GM12878 (cell line): ENCODE data around the gene RAB23. TPM values are rescaled to one million over a fixed set of nuclear protein-coding genes. Genes with fewer than 3 reads are reported as not detected.

Experiments used
- ATAC-seq: fragments of 200-7000 bp; cut with Tn5 transposase; 3 replicates; pipeline ENCODE4 v1.9.1; 2020; ENCODE audit warnings: mild to moderate bottlenecking, moderate library complexity
- BruUV-seq: library from RNA; stranded (reverse); fragments of 400-500 nt; replicated peaks from 2 replicates; lab custom pipeline; 2021; lab: Mats Ljungman, UMichigan
- CTCF ChIA-PET: fragments of 300-600 bp; sonication (Branson Sonifier 250); formaldehyde crosslinking; extraction: SDS; loops from one replicate; lab custom pipeline; 2021; ENCODE audit warnings: inconsistent platforms; lab: Yijun Ruan, JAX
- POLR2A ChIA-PET: fragments of 350-600 bp; formaldehyde crosslinking; extraction: SDS; loops from one replicate; lab custom pipeline; 2021; ENCODE audit warnings: inconsistent platforms; lab: Charles Lee
- RAD21 ChIA-PET: fragments of 300-600 bp; sonication (Branson Sonifier 250); formaldehyde crosslinking; loops from one replicate; lab custom pipeline; 2023; ENCODE audit warnings: antibody characterized with exemption; ENCODE audit not compliant: unreplicated experiment; lab: Charles Lee
- SMC1A ChIA-PET: fragments of 300-600 bp; sonication (Branson Sonifier 250); formaldehyde crosslinking; loops from one replicate; lab custom pipeline; 2023; ENCODE audit not compliant: unreplicated experiment, uncharacterized antibody; lab: Charles Lee
- DNase-seq: peaks from one replicate; pipeline ENCODE4 v3.0.0-alpha.2; 2011; ENCODE audit warnings: low read depth, low spot score
- FAIRE-seq: peaks from 3 replicates; lab custom pipeline; 2011; peaks lifted over from hg19 to GRCh38; lab: Jason Lieb, UNC
- H2AFZ ChIP-seq: 2 replicates; pipeline ENCODE4 v1.6.0; 2011; ENCODE audit warnings: low read depth, low read length, control low read depth; ENCODE audit not compliant: control insufficient read depth
- H3K27ac ChIP-seq: 2 replicates; pipeline ENCODE4 v1.5.1; 2011; ENCODE audit warnings: control low read depth; ENCODE audit not compliant: control insufficient read depth, insufficient read depth
- H3K27me3 ChIP-seq, 2 experiments: replicated peaks in 1 of 2; 2 replicates each; pipeline versions ENCODE4 v1.6.0 to v1.6.1; 2011; ENCODE audit warnings: low read length in 1 of 2; ENCODE audit not compliant: control insufficient read depth in 2 of 2, insufficient read depth in 2 of 2
- H3K36me3 ChIP-seq, 2 experiments: 2 replicates each; pipeline ENCODE4 v1.5.1; 2011; ENCODE audit warnings: low read length in 1 of 2; ENCODE audit not compliant: control insufficient read depth in 2 of 2, insufficient read depth in 2 of 2
- H3K4me1 ChIP-seq: 2 replicates; pipeline ENCODE4 v1.6.1; 2011; ENCODE audit warnings: mild to moderate bottlenecking, low read length, moderate library complexity, mixed read lengths; ENCODE audit not compliant: control insufficient read depth, insufficient read depth
- H3K4me2 ChIP-seq: 2 replicates; pipeline ENCODE4 v1.6.0; 2011; ENCODE audit warnings: control low read depth; ENCODE audit not compliant: control insufficient read depth, insufficient read depth
- H3K4me3 ChIP-seq: fragments of 200-600 bp; sonication (generic); 2 replicates; pipeline ENCODE4 v1.5.1; 2016
- H3K79me2 ChIP-seq: 2 replicates; pipeline ENCODE4 v1.6.0; 2011; ENCODE audit warnings: low read length; ENCODE audit not compliant: control insufficient read depth, insufficient read depth
- H3K9ac ChIP-seq: 2 replicates; pipeline ENCODE4 v1.8.0; 2011; ENCODE audit warnings: low read length, control low read depth, mixed read lengths; ENCODE audit not compliant: control insufficient read depth, insufficient read depth
- H3K9me3 ChIP-seq: replicated peaks from 3 replicates; pipeline ENCODE4 v1.5.1; 2011; ENCODE audit warnings: mild to moderate bottlenecking, low read length; ENCODE audit not compliant: control insufficient read depth, insufficient read depth
- H4K20me1 ChIP-seq: 2 replicates; pipeline ENCODE4 v1.6.0; 2011; ENCODE audit not compliant: control insufficient read depth, insufficient read depth
- ATF7 ChIP-seq: fragments of 450-650 bp; IDR thresholded peaks from 2 replicates; pipeline ENCODE4 v1.6.1; 2016; ENCODE audit warnings: low read depth, mild to moderate bottlenecking
- ZNF592 ChIP-seq: fragments of 450-650 bp; IDR thresholded peaks from 2 replicates; pipeline ENCODE4 v1.6.1; 2017; ENCODE audit warnings: mild to moderate bottlenecking, moderate library complexity
- WGBS: methylation state at CpG from one replicate; pipeline ENCODE4 v1.1.6; 2016; ENCODE audit warnings: low lambda C conversion rate; ENCODE audit not compliant: insufficient replicate concordance, insufficient coverage; ENCODE audit errors: missing lambda C conversion rate; 5-methylcytosine and 5-hydroxymethylcytosine counted together
- in situ Hi-C: fragments of 300-500 bp; cut with MboI; formaldehyde crosslinking; loops from 9 replicates; pipeline ENCODE4 v1.14.3; 2018; ENCODE audit warnings: mixed read lengths
- intact Hi-C: fragments of 100-400 bp; cut with micrococcal nuclease; formaldehyde crosslinking; loops from one replicate; pipeline ENCODE4 v1.14.2; 2022; ENCODE audit not compliant: unreplicated experiment
- polyA plus RNA-seq, 11 experiments: library from polyadenylated mRNA; depleted of rRNA in 4 of 11; unstranded in 6 of 11; stranded (reverse) in 5 of 11; fragments of >200 nt; fragmentation: Nextera tagmentation in 4 of 11; fragmentation: Illumina TruSeq in 1 of 11; extraction: Ambion mirVana in 4 of 11; extraction: Trizol in 1 of 11; gene quantifications; 1 replicate in 1 of 11; 2 replicates in 10 of 11; pipeline versions ENCODE4 v1.2.1 to v1.2.3, GENCODE V29; 2011 to 2016; ENCODE audit warnings: inconsistent platforms in 2 of 11, missing spikeins in 2 of 11, low read depth in 1 of 11
- total RNA-seq, 4 experiments: library from RNA; depleted of rRNA in 3 of 4; stranded (reverse); fragments of >200 nt in 3 of 4; fragmentation: Illumina TruSeq in 1 of 4; extraction: Trizol in 1 of 4; gene quantifications; 2 replicates each; pipeline versions ENCODE4 v1.2.1 to v1.2.3, GENCODE V29; 2013 to 2021

RAB23 gene
- total and polyA plus RNA-seq, 10 of the 15 experiments (the other 5 are each of a cell fraction or from before 2014, with no cell fraction given) = 0.80 to 6.0 (median 3.1) TPM

- Histone ChIP-seq H3K9me3 (no peaks in the 10 kb centered on the region), H3K27me3 (no peaks in the 10 kb centered on the region), H3K79me2 (no peaks in the 10 kb centered on the region), H3K4me1 (no peaks in the 10 kb centered on the region), H3K4me2 (no peak overlapping the region), H4K20me1 (no peaks in the 10 kb centered on the region), H3K4me3 (no peak overlapping the region), H3K36me3 (no peaks in the 10 kb centered on the region), H3K9ac (no peak overlapping the region), H3K27ac (no peak overlapping the region), H2AFZ (no peak overlapping the region)
- DNase-seq = no peak
- ATAC-seq = no peak
- ChIA-PET POLR2A (no interaction called here), RAD21 (no interaction called here), CTCF (no interaction called here), SMC1A (no interaction called here)
- 24% methylated on average over 4 of the region's 4 CpGs for WGBS
- no peak for FAIRE-seq
- in situ Hi-C loops (no loop called here), intact Hi-C loops (no loop called here)
- BruUV-seq = no TSS peak
- TF ChIP-seq ZNF592 (no peak), ATF7 (peak; percentile 41; the same call in 1 of the 2 replicates)
These were observed 28.2 kb upstream of the RAB23 start for GRCh38 chr6:57250348-57250747.
